ENCODE measurements around the gene IL19. TPM values are rescaled to one million over a fixed set of nuclear protein-coding genes. Genes with fewer than 3 reads are reported as not detected.

The IL19 gene
- total and polyA plus RNA-seq, 2 of the 13 experiments (the other 11 are each of a cell fraction or from before 2014, with no cell fraction given): not detected

DNA sequence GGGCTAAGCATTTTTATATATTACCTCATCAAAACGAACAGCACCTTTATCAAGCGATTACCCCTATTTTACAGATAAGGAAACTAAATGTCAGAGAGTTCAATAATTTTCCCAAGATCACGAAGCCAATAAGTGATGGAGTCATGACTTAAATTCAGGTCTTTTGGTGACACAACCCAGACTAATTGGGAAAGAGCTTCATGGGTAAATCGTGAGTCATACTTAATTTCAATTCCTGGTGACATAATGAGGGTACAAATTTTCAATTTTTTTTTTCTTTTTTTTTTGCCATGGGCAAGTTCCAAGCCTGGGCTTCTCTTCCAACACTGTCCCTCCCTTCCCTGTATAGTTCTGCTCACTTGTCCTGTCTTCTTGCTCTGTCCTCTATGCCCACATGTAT is 31.8 kb downstream of the IL19 start:
- ChIA-PET POLR2A (no interaction called here), CTCF (ENCODE audit: low intra/inter-chr PET ratio, low total read pairs) (no interaction called here)
- no peak for DNase-seq (ENCODE audit: low spot score)
- H3K4me3 ChIP-seq (replicated peaks in 1 of 3; ENCODE audit: insufficient read depth in 1 of 3, low read depth in 2 of 3, low read length in 3 of 3): no peak overlapping the region
- no peak overlapping the region for H3K4me2 ChIP-seq (ENCODE audit: low read depth, low read length)
- no peak for ATAC-seq
- peak; percentile 44; the same call in 1 of the 2 replicates for TF ChIP-seq CREB1 (IDR thresholded peaks at IDR 0.05)
- TF ChIP-seq CREB1 (CRISPR knock-in tag; IDR thresholded peaks at IDR 0.05): no peak
- no peak for TF ChIP-seq POGZ (CRISPR knock-in tag; IDR thresholded peaks at IDR 0.05)
- TF ChIP-seq SIX4 (CRISPR knock-in tag; IDR thresholded peaks at IDR 0.05): no peak
- H3K27me3 ChIP-seq (ENCODE audit: control insufficient read depth in 1 of 2, insufficient read depth in 2 of 2, low read length in 2 of 2): peaks cover 2 to 7% of the 10 kb centered on the region in 2 experiments; a peak in 1 of 5 replicates
- WGBS (ENCODE audit: low lambda C conversion rate): 0% methylated on average over 4 of the region's 4 CpGs
- no peaks in the 10 kb centered on the region for H3K36me3 ChIP-seq (replicated peaks in 1 of 2; ENCODE audit: control insufficient read depth in 1 of 2, insufficient read depth in 2 of 2, low read length in 2 of 2)
- H3K79me2 ChIP-seq (ENCODE audit: insufficient read depth, low read length): no peaks in the 10 kb centered on the region
- H3K9ac ChIP-seq (ENCODE audit: insufficient read depth, low read depth, low read length): no peak overlapping the region
- intact Hi-C loops (cut with micrococcal nuclease; ENCODE audit: unreplicated experiment): no loop called here
- no peaks in the 10 kb centered on the region for H3K9me3 ChIP-seq (ENCODE audit: low read length)
- BruUV-seq (replicated peaks): no TSS peak
- no peaks in the 10 kb centered on the region for H4K20me1 ChIP-seq (ENCODE audit: insufficient read depth, low read length)
- no peak overlapping the region for H3K27ac ChIP-seq (ENCODE audit: extremely low read length, insufficient read depth, low read length)
- H3K4me1 ChIP-seq (ENCODE audit: insufficient read depth, low read length): no peaks in the 10 kb centered on the region
- no peak overlapping the region for H2AFZ ChIP-seq (ENCODE audit: low read length)
- in situ Hi-C loops (cut with HindIII; ENCODE audit: extremely low pct_ligation_motif_present, low pct_unique_long_range_greater_than_20kb): no loop called here
- no peak for FAIRE-seq

DNA sequence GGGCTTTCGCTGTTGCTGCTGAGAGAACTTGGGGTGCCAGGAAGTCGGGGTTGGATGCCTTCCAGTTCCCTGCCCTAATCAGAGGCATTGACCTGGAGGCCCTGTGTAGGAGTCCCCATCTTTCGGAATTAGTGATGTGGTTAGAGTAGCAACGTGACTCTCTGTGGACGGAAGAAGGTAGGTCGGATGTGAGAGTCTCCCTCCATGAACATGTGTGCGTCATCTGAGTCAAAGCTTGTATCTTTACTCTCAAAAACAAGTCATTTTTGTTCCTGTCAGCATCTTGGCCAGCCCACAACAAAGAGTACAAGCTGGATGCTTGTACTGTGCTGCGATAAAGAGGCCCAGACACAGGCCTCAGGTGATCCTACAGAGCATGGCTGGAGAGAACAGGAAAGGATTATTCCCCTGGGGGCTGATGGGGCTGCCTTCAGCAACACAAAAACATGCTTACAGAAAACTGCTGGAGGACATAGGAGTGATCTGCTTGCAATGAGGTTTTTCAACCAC is 32.7 kb downstream of the IL19 start:
- no peak overlapping the region for H2AFZ ChIP-seq (ENCODE audit: low read length)
- ATAC-seq (no peak), FAIRE-seq (no peak), DNase-seq (ENCODE audit: low spot score) (no peak)
- in situ Hi-C loops (cut with HindIII; ENCODE audit: extremely low pct_ligation_motif_present, low pct_unique_long_range_greater_than_20kb) (no loop called here), intact Hi-C loops (cut with micrococcal nuclease; ENCODE audit: unreplicated experiment) (no loop called here)
- H3K4me3 ChIP-seq (replicated peaks in 1 of 3; ENCODE audit: insufficient read depth in 1 of 3, low read depth in 2 of 3, low read length in 3 of 3): no peak overlapping the region
- no TSS peak for BruUV-seq (replicated peaks)
- H3K4me1 ChIP-seq (ENCODE audit: insufficient read depth, low read length): no peaks in the 10 kb centered on the region
- H3K9me3 ChIP-seq (ENCODE audit: low read length): no peaks in the 10 kb centered on the region
- POLR2A ChIA-PET: no interaction called here
- no peak overlapping the region for H3K9ac ChIP-seq (ENCODE audit: insufficient read depth, low read depth, low read length)
- peaks cover 2 to 7% of the 10 kb centered on the region in 2 experiments; a peak in 1 of 5 replicates for H3K27me3 ChIP-seq (ENCODE audit: control insufficient read depth in 1 of 2, insufficient read depth in 2 of 2, low read length in 2 of 2)
- CTCF ChIA-PET (ENCODE audit: low intra/inter-chr PET ratio, low total read pairs): no interaction called here
- H4K20me1 ChIP-seq (ENCODE audit: insufficient read depth, low read length): no peaks in the 10 kb centered on the region
- no peak overlapping the region for H3K27ac ChIP-seq (ENCODE audit: extremely low read length, insufficient read depth, low read length)
- no peak overlapping the region for H3K4me2 ChIP-seq (ENCODE audit: low read depth, low read length)
- WGBS (ENCODE audit: low lambda C conversion rate): 19% methylated on average over 8 of the region's 8 CpGs
- H3K36me3 ChIP-seq (replicated peaks in 1 of 2; ENCODE audit: control insufficient read depth in 1 of 2, insufficient read depth in 2 of 2, low read length in 2 of 2): no peaks in the 10 kb centered on the region
- no peaks in the 10 kb centered on the region for H3K79me2 ChIP-seq (ENCODE audit: insufficient read depth, low read length)
- TF ChIP-seq RXRB (CRISPR knock-in tag; IDR thresholded peaks at IDR 0.05; ENCODE audit: borderline replicate concordance) (no peak), ZNF3 (CRISPR knock-in tag; IDR thresholded peaks at IDR 0.05) (no peak), RFX1 (IDR thresholded peaks at IDR 0.05) (no peak), EHMT2 (IDR thresholded peaks at IDR 0.05; ENCODE audit: borderline replicate concordance, low read depth, low read length) (no peak), THAP11 (CRISPR knock-in tag; IDR thresholded peaks at IDR 0.05) (no peak), RELA (CRISPR knock-in tag; IDR thresholded peaks at IDR 0.05) (no peak), ZEB1 (IDR thresholded peaks at IDR 0.05; ENCODE audit: insufficient replicate concordance, low read depth) (no peak), MAF1 (CRISPR knock-in tag; IDR thresholded peaks at IDR 0.05; ENCODE audit: borderline replicate concordance) (no peak), SIX4 (CRISPR knock-in tag; IDR thresholded peaks at IDR 0.05) (no peak)
- TF ChIP-seq, protein P1, sequence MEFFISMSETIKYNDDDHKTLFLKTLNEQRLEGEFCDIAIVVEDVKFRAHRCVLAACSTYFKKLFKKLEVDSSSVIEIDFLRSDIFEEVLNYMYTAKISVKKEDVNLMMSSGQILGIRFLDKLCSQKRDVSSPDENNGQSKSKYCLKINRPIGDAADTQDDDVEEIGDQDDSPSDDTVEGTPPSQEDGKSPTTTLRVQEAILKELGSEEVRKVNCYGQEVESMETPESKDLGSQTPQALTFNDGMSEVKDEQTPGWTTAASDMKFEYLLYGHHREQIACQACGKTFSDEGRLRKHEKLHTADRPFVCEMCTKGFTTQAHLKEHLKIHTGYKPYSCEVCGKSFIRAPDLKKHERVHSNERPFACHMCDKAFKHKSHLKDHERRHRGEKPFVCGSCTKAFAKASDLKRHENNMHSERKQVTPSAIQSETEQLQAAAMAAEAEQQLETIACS (CRISPR knock-in tag; IDR thresholded peaks at IDR 0.05): no peak
- TF ChIP-seq, protein P2, sequence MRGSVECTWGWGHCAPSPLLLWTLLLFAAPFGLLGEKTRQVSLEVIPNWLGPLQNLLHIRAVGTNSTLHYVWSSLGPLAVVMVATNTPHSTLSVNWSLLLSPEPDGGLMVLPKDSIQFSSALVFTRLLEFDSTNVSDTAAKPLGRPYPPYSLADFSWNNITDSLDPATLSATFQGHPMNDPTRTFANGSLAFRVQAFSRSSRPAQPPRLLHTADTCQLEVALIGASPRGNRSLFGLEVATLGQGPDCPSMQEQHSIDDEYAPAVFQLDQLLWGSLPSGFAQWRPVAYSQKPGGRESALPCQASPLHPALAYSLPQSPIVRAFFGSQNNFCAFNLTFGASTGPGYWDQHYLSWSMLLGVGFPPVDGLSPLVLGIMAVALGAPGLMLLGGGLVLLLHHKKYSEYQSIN (CRISPR knock-in tag; IDR thresholded peaks at IDR 0.05; ENCODE audit: borderline replicate concordance): no peak
